ENCODE results near the gene SMU1.

DNA sequence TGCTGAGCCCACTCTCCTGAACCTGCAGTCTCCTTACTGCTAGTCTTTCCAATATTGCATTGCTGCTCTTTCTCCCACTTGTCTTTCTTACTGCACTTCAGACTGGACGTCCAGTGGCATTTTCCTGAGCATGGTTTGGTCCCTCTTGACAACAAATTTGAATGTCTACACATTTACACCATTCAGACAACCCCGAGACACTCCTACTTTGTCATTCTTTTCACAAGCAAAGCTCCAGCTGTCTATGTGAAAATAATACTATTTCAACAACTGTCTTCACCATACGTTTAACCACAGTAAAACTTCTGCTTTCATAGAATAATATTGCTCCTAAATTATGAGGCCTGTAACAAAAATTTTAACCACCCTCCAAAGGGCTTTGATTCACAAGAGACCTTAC is 64.6 kb downstream of the SMU1 start:
- TF ChIP-seq, protein P1, sequence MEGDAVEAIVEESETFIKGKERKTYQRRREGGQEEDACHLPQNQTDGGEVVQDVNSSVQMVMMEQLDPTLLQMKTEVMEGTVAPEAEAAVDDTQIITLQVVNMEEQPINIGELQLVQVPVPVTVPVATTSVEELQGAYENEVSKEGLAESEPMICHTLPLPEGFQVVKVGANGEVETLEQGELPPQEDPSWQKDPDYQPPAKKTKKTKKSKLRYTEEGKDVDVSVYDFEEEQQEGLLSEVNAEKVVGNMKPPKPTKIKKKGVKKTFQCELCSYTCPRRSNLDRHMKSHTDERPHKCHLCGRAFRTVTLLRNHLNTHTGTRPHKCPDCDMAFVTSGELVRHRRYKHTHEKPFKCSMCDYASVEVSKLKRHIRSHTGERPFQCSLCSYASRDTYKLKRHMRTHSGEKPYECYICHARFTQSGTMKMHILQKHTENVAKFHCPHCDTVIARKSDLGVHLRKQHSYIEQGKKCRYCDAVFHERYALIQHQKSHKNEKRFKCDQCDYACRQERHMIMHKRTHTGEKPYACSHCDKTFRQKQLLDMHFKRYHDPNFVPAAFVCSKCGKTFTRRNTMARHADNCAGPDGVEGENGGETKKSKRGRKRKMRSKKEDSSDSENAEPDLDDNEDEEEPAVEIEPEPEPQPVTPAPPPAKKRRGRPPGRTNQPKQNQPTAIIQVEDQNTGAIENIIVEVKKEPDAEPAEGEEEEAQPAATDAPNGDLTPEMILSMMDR (conservative IDR thresholded peaks at IDR 0.05 in 1 of 2, IDR thresholded peaks at IDR 0.05 in 1 of 2; ENCODE audit: extremely low read depth in 1 of 2, insufficient read depth in 1 of 2, low read depth in 1 of 2, low read length in 2 of 2), result no peak
- no peak for TF ChIP-seq EZH2 (IDR thresholded peaks at IDR 0.05; ENCODE audit: borderline replicate concordance, low read length)

Data from mammary epithelial cell (primary cell).